GM21515 (cell line): ENCODE results near the gene HPCAL1.

Experiments
- ATAC-seq: cut with Tn5 transposase; IDR thresholded peaks from one replicate; pipeline ENCODE4 v1.9.1; 2021; ENCODE audit not compliant: unreplicated experiment

Gene HPCAL1

DNA sequence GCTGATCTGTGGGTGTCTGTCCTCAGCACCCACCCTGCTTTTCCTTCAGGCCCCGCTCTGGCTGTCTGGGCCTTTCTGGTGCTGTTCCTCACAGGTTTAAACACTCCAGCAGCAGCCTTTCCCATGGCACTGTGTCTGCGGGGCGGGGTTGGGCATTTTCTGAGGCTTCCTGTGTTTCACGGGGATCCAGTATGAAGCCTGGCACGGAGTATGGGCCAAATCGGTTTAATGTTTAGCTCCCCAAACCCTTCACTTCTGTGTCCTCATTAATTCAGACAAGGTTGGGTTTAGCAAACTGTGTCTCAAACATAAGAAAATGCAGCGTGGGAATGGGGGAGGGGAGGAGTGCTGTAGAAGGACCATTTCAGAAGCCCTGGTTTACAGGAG lies 44.9 kb downstream of the HPCAL1 start:
- no peak for ATAC-seq

- ATAC-seq: no peak
Observed at GRCh38 chr2:10348891-10349290, 46.2 kb downstream of the HPCAL1 start.

DNA sequence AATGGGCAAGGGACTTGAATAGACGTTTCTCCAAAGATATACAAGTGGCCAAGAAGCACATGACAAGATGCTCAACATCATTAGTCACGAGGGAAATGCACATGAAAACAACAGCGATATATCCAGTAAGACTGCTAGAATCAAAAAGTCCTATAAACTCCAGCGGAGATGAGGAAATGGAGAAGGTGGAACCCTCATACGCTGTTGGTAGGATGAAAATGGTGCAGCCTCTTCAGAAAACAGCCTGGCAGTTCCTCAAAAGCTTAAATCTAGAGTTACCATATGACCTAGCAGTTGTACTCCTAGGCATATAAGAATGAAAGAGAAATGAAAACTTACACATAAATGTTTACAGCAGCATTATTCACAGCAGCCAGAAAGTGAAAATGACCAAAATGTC lies 48.1 kb downstream of the HPCAL1 start:
- no peak for ATAC-seq

DNA sequence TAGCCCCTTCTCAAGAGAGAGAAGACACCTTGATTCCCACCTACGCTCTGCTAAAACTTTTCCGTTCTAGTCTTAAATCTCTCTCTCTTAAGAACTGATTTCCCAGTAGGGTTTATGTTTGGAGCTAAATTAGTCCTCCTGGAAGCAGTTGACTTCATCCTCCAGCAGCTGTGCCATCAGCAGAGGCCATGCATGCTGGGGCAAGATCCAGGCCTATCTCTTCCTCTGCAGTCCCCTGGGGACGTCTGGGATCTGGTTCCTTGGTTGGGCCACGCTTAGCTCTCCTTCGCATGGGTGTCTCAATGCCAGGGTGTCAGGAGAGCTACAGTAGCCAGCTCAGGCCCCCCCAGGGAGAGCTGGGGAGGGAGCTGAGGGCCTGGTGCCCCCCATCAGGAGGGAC lies 49.7 kb downstream of the HPCAL1 start:
- ATAC-seq: no peak

DNA sequence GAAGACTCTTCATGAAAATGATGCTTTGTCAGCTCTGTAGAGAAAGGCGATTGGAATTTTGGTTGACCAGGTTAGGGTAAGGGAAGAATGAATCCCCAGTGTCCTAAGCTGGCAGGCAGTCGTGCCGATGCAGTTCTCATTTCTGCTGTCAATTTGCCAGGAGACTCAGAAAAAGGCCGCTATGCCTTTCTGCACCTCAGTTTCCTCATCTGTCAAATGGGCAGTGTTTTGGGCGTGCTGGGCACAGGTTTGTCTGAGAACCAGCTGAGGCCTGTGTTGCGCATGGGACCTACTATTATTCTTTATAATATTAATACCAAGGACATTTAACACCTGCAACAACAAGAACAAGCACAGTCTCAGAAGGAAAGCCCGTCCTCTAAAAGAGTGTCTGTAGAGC lies 50.3 kb downstream of the HPCAL1 start:
- no peak for ATAC-seq

- no peak for ATAC-seq
Observed at GRCh38 chr2:10353931-10354330, 51.2 kb downstream of the HPCAL1 start.

DNA sequence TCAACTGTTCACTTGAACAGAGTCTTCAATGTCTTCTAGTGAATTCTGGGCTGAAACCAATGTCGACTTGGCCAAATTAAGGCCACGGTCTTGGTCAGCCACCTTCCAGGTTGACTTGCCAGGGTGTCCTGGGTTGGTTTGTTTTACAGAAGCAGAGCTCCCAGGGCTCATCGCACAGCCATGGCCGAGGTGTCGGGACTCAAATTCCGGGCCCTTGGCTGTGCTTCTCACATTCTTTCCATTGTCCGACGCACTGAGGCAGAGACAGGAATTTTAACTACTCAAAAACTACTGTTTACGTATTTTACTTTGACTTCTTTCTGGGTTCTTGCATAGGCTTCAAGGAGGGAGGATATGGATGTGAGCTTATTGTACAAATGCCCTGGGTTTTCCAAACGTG lies 51.7 kb downstream of the HPCAL1 start:
- no peak for ATAC-seq

DNA sequence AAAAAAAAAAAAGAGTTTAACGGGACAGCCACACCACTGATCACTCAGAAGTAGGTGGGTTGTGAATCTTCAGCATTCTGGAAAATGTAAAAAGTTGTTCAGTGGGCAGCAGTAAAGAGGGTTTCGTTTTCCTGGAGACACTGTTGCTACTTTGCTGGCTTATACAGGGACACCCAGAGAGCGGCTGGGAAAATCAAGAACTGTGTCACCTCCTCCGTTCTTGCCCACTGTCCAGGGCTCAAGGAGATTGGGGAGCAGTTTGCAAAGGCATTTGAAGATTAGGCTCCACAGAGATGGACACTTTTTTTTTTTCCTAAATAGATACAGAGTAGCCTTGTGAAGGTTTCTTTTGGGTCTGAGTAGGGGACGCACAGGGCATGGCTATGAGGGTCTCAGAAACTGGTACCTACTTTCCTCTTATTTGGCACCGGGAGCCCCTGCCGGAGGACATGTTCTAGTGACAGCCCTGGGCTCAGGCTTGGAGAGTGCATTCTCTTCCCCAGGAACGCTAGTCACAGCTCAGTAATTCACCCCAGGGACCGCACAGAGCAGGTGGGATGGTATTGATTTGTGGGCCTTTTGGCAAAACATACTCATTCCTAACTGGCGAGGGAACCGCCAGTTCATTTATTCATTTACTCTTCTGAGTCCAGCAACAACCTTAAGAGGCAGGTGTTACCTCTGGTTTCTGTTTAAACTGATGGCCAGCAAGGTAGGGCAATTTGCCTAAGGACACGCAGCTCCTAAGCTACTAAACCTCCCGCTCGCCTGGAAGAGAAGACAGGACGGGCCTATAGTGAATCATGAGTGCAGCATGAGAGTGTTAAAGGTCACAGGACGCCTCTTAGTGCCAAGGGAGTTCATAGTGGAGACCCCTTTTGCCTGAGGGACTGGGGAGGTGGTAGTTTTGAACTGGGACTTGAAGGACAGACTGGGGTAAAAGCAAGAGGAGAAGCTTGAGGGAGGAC lies 53.1 kb downstream of the HPCAL1 start:
- ATAC-seq: no peak

DNA sequence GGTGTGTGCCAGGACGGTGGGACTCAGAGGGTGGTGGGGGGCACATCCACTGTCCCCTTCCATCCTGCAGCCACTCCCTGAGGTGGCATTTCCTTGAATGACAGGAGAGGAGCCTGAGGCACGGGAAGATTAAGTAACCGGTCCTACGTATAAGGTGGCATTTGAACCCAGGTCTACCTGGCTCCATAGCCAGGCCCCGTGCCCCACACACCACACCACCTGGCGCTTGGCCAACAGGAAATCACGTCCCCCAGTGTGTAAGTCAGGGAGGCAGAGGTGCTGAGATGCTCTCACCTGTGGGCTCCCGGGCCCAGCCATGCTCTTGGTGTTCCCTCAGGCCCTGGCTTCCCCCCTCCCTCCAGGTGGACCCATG lies 53.7 kb downstream of the HPCAL1 start:
- ATAC-seq: no peak

GRCh38 chr2:10357193-10358169 lies 54.8 kb downstream of the HPCAL1 start:
- ATAC-seq: no peak

GRCh38 chr2:10359246-10359645 lies 56.5 kb downstream of the HPCAL1 start:
- no peak for ATAC-seq

DNA sequence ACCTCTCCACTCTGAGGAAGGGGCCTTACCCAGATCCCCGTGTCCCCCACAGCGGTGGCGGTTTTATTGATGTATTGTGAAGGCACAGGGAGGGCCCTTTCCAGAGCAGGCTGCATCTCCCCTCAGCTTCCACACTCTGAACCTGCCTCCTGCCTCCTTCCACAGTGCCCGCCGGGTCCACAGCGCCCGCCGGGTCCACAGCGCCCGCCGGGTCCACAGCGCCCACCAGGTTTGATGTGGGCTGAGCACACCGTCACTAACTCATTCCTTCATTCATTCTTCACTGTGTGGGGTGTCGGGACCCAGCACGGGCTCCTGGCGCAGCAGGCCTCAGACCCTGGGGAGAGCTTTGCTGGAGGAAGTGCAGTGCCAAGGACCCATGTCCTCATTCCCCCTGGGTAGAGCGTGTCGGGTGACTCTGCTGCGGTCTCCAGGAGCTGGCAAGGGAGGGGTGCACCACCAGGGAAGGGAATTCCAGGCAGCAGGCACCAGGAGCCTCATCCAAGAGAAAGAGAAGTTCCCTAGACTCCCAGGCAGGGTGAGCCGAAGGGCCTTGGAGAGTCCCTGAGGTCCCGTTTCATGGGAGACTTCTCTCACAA lies 57.1 kb downstream of the HPCAL1 start:
- ATAC-seq: no peak

DNA sequence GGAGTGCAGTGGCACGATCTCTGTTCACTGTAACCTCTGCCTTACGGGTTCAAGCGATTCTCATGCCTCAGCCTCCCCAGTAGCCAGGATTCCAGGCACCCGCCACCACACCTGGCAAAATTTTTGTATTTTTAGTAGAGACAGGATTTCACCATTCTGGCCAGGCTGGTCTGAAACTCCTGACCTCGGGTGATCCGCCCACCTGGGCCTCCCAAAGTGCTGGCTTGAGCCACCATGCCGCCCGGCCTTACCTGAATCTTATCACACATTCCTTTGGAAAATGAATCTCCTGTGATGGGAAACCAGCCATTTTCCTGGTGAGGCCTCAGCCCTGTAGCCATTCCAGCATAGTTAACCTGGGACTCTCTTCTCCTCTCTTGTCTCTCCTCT lies 57.8 kb downstream of the HPCAL1 start:
- ATAC-seq: no peak

- no peak for ATAC-seq
Observed at GRCh38 chr2:10360850-10361588, 58.3 kb downstream of the HPCAL1 start.

DNA sequence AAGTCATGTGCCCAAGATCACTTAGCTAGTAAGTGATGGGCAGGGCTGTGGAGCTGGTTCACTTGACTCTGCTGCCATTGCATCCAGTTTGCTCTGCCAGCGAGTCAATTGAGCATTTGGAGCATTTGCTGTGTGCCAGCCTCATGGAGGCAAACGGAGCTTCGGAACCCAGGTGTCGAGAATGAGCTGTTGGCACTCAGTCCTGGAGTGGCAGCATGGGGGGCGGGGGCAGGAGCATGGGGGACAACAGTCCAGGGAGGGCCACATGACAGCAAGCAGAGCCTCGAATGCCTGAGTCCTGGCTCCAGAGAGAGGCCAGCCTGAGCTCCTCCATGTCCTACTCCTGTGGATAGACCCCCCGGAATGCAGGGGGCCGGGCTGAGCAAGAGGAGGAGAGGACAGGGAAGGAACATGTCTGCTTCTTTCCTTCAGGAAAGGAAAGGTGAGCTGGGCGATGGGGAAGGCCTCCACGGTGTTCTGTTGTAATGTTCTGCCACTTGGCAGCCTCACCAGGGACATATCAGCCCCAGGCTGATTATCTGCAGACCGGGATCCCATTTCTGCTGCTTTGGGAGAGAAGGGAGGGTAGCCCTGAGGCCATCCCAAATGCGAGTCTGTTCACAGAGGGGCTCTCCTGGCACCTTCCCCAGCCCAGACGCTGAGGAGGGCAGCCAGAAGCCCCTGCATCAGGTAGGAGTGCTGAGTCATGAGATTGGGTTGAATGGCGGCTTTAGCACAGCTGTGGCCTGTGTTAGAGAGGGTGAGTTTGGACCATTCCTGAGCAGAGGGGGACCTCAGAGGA lies 59.6 kb downstream of the HPCAL1 start:
- ATAC-seq: no peak

DNA sequence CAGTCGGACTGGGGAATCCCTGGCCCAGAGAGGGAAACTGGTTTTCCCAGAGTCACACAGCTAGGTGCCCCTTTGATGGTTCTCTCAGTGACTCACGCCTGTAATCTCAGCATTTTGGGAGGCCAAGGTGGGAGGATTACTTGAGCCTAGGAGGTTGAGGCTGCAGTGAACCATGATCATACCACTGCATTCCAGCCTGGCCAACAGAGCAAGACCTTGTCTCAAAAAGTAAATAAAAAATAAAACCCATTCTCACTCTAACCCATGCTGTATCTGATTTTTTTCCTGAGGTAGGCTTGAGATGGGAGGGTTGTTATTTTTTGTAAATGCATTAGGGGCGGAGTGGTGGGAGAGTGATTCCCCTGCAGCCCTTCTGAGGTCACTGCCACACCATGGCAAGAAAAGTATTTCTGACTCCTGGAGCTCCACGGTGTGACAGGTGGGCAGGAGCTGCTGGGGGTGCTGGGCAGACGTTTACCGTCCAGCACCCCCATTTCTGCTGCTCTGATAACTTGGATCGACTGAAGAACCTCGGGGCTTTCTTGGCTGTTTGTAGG lies 60.3 kb downstream of the HPCAL1 start:
- no peak for ATAC-seq

GRCh38 chr2:10363861-10364610 lies 61.3 kb downstream of the HPCAL1 start:
- ATAC-seq: no peak

DNA sequence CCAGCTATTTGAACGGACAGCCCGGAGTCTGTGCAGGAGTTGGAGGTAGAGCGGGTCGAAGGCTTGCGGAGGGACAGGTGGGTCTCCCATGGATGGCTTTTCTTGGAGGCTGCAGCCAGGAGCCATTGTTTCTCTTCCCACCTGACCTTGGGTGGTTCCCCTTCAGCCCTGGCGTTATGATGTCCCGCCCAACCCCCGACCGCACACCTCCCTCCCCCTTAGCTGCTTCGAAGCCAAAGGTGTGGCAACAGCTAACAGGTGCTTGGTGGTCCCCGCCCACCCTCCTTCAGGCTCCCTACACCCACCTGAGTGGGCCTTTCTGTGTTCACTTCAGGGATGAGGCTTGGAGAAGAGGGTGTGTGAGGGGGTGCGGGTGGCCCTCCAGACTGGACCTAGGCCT lies 62.7 kb downstream of the HPCAL1 start:
- no peak for ATAC-seq
